Measurements from ENCODE around the gene PDLIM7. TPM values are rescaled to one million over a fixed set of nuclear protein-coding genes. Genes with fewer than 3 reads are reported as not detected.

The PDLIM7 gene
- total and polyA plus RNA-seq, 2 donors (not counting 3 experiments of a cell fraction or from before 2014, with no cell fraction given): 314 to 318 TPM

- Histone ChIP-seq H3K79me2 (ENCODE audit: control insufficient read depth, insufficient read depth, low read length) (peaks cover 14% of the 10 kb centered on the region), H3K4me3 (replicated peaks in 1 of 3; ENCODE audit: insufficient read depth in 1 of 3, low read depth in 1 of 3, low read length in 3 of 3) (no peak overlapping the region), H3K4me1 (ENCODE audit: control insufficient read depth, extremely low read depth, insufficient read depth, low read length) (peaks cover 15% of the 10 kb centered on the region), H3K36me3 (ENCODE audit: control insufficient read depth in 2 of 2, extremely low read depth in 1 of 2, insufficient read depth in 2 of 2, low read length in 2 of 2) (peaks cover 9 to 42% of the 10 kb centered on the region in 2 experiments), H4K20me1 (replicated peaks; ENCODE audit: control insufficient read depth, extremely low read depth, insufficient read depth, low read length) (no peaks in the 10 kb centered on the region), H3K9me3 (replicated peaks; ENCODE audit: control insufficient read depth, insufficient read depth, low read length) (no peaks in the 10 kb centered on the region), H3K4me2 (ENCODE audit: insufficient read depth, low read length) (no peak overlapping the region), H3K27me3 (ENCODE audit: control insufficient read depth in 2 of 2, insufficient read depth in 2 of 2, low read length in 2 of 2) (no peaks in the 10 kb centered on the region), H3K9me1 (replicated peaks; ENCODE audit: control insufficient read depth, extremely low read depth, insufficient read depth, low read length) (no peaks in the 10 kb centered on the region), H3K27ac (ENCODE audit: insufficient read depth, low read depth, low read length) (no peak overlapping the region), H2AFZ (ENCODE audit: low read depth, low read length) (no peak overlapping the region), H3K9ac (replicated peaks; ENCODE audit: extremely low read depth, insufficient read depth, low read length) (no peak overlapping the region)
- no peak for FAIRE-seq
- intact Hi-C loops (cut with micrococcal nuclease) (no loop called here), dilution Hi-C loops (cut with MboI; ENCODE audit: extremely low pct_ligation_motif_present, low sequenced_read_pairs) (no loop called here)
- ChIA-PET CTCF (no interaction called here), POLR2A (no interaction called here)
- DNase-seq (ENCODE audit: low read depth, low spot score): no peak
- no TSS peak for BruUV-seq (replicated peaks)
- TF ChIP-seq JUN (IDR thresholded peaks at IDR 0.05; ENCODE audit: borderline replicate concordance, insufficient read depth, insufficient read length, low read depth) (no peak), POLR2AphosphoS5 (IDR thresholded peaks at IDR 0.05; ENCODE audit: insufficient read depth, low read depth, low read length) (no peak), FOS (IDR thresholded peaks at IDR 0.05; ENCODE audit: borderline replicate concordance, insufficient read depth, low read length) (no peak), POLR2A (IDR thresholded peaks at IDR 0.05; ENCODE audit: low read depth, low read length) (no peak), MYC (IDR thresholded peaks at IDR 0.05; ENCODE audit: low read depth, low read length) (no peak), EZH2 (IDR thresholded peaks at IDR 0.05; ENCODE audit: borderline replicate concordance, low read depth, low read length, severe bottlenecking) (no peak), GATA2 (IDR thresholded peaks at IDR 0.05; ENCODE audit: insufficient read depth, insufficient read length, low read depth, low read length) (no peak)
- TF ChIP-seq, protein P1, sequence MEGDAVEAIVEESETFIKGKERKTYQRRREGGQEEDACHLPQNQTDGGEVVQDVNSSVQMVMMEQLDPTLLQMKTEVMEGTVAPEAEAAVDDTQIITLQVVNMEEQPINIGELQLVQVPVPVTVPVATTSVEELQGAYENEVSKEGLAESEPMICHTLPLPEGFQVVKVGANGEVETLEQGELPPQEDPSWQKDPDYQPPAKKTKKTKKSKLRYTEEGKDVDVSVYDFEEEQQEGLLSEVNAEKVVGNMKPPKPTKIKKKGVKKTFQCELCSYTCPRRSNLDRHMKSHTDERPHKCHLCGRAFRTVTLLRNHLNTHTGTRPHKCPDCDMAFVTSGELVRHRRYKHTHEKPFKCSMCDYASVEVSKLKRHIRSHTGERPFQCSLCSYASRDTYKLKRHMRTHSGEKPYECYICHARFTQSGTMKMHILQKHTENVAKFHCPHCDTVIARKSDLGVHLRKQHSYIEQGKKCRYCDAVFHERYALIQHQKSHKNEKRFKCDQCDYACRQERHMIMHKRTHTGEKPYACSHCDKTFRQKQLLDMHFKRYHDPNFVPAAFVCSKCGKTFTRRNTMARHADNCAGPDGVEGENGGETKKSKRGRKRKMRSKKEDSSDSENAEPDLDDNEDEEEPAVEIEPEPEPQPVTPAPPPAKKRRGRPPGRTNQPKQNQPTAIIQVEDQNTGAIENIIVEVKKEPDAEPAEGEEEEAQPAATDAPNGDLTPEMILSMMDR (IDR thresholded peaks at IDR 0.05; ENCODE audit: extremely low read depth in 1 of 2, insufficient read depth in 1 of 2, low read depth in 1 of 2, low read length in 2 of 2): no peak
- TF ChIP-seq, protein P2, sequence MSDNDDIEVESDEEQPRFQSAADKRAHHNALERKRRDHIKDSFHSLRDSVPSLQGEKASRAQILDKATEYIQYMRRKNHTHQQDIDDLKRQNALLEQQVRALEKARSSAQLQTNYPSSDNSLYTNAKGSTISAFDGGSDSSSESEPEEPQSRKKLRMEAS (IDR thresholded peaks at IDR 0.05; ENCODE audit: insufficient read depth, insufficient read length): no peak
Measured at GRCh38 chr5:177513500-177513899, 16.1 kb upstream of the PDLIM7 start.
